Measurements from ENCODE around the gene C12orf57.

Gene C12orf57

GRCh38 chr12:6968426-6968825 is 24.6 kb downstream of the C12orf57 start:
- no peak overlapping the region for H3K4me3 ChIP-seq (replicated peaks; ENCODE audit: insufficient read depth, low read length)
- H3K27me3 ChIP-seq (ENCODE audit: insufficient read depth, poor library complexity, severe bottlenecking): no peaks in the 10 kb centered on the region
- TF ChIP-seq, protein P1, sequence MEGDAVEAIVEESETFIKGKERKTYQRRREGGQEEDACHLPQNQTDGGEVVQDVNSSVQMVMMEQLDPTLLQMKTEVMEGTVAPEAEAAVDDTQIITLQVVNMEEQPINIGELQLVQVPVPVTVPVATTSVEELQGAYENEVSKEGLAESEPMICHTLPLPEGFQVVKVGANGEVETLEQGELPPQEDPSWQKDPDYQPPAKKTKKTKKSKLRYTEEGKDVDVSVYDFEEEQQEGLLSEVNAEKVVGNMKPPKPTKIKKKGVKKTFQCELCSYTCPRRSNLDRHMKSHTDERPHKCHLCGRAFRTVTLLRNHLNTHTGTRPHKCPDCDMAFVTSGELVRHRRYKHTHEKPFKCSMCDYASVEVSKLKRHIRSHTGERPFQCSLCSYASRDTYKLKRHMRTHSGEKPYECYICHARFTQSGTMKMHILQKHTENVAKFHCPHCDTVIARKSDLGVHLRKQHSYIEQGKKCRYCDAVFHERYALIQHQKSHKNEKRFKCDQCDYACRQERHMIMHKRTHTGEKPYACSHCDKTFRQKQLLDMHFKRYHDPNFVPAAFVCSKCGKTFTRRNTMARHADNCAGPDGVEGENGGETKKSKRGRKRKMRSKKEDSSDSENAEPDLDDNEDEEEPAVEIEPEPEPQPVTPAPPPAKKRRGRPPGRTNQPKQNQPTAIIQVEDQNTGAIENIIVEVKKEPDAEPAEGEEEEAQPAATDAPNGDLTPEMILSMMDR (IDR thresholded peaks at IDR 0.05; ENCODE audit: insufficient read depth, low read length): no peak
- TF ChIP-seq POLR2AphosphoS5 (IDR thresholded peaks at IDR 0.05; ENCODE audit: low read depth) (no peak; the same call in none of the 2 replicates), GABPA (IDR thresholded peaks at IDR 0.05; ENCODE audit: low read depth) (no peak), SPI1 (IDR thresholded peaks at IDR 0.05; ENCODE audit: borderline replicate concordance, low read depth) (no peak)
- TF ChIP-seq, protein P2, sequence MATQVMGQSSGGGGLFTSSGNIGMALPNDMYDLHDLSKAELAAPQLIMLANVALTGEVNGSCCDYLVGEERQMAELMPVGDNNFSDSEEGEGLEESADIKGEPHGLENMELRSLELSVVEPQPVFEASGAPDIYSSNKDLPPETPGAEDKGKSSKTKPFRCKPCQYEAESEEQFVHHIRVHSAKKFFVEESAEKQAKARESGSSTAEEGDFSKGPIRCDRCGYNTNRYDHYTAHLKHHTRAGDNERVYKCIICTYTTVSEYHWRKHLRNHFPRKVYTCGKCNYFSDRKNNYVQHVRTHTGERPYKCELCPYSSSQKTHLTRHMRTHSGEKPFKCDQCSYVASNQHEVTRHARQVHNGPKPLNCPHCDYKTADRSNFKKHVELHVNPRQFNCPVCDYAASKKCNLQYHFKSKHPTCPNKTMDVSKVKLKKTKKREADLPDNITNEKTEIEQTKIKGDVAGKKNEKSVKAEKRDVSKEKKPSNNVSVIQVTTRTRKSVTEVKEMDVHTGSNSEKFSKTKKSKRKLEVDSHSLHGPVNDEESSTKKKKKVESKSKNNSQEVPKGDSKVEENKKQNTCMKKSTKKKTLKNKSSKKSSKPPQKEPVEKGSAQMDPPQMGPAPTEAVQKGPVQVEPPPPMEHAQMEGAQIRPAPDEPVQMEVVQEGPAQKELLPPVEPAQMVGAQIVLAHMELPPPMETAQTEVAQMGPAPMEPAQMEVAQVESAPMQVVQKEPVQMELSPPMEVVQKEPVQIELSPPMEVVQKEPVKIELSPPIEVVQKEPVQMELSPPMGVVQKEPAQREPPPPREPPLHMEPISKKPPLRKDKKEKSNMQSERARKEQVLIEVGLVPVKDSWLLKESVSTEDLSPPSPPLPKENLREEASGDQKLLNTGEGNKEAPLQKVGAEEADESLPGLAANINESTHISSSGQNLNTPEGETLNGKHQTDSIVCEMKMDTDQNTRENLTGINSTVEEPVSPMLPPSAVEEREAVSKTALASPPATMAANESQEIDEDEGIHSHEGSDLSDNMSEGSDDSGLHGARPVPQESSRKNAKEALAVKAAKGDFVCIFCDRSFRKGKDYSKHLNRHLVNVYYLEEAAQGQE (IDR thresholded peaks at IDR 0.05; ENCODE audit: insufficient replicate concordance, low read depth): no peak
- peak overlapping the region; percentile 96 for H3K27ac ChIP-seq (replicated peaks)
- no peak for DNase-seq (ENCODE audit: low read depth in 1 of 2, low spot score in 1 of 2)

DNA sequence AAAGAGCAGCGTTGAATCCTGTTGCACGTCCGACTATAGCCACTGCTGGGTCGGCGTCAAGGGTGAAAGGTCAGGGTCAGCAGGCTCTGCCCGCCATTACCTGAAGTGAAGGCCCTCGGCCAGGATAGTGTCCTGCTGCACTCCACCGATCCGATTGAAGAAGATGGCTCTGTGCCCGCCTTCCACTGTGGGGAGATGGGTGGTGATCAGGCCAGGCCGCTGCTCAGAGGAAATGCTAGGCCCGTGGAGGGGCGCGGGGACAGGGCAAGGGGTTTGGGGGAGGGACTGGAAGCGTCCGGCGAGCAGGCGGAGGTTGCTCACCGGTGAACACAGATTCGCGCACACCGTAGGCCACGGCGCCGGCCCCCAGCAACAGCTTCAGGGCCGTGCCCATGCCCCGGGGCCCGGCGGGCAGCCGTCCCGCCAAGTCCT is 26.3 kb downstream of the C12orf57 start:
- peak overlapping the region; percentile 96 for H3K27ac ChIP-seq (replicated peaks)
- TF ChIP-seq POLR2AphosphoS5 (IDR thresholded peaks at IDR 0.05; ENCODE audit: low read depth): no peak; the same call in 1 of the 2 replicates
- TF ChIP-seq SPI1 (IDR thresholded peaks at IDR 0.05; ENCODE audit: borderline replicate concordance, low read depth): no peak
- H3K27me3 ChIP-seq (ENCODE audit: insufficient read depth, poor library complexity, severe bottlenecking): no peaks in the 10 kb centered on the region
- no peak for DNase-seq (ENCODE audit: low read depth in 1 of 2, low spot score in 1 of 2)
- peak overlapping the region; percentile 87 for H3K4me3 ChIP-seq (replicated peaks; ENCODE audit: insufficient read depth, low read length)

GRCh38 chr12:6974180-6974579 is 30.4 kb downstream of the C12orf57 start:
- no peak overlapping the region for H3K27ac ChIP-seq (replicated peaks)
- DNase-seq (ENCODE audit: low read depth in 1 of 2, low spot score in 1 of 2): no peak
- TF ChIP-seq, protein P2 (IDR thresholded peaks at IDR 0.05; ENCODE audit: insufficient replicate concordance, low read depth): no peak
- TF ChIP-seq, protein P1 (IDR thresholded peaks at IDR 0.05; ENCODE audit: insufficient read depth, low read length): no peak
- TF ChIP-seq SPI1 (IDR thresholded peaks at IDR 0.05; ENCODE audit: borderline replicate concordance, low read depth) (no peak), POLR2AphosphoS5 (IDR thresholded peaks at IDR 0.05; ENCODE audit: low read depth) (peak; percentile 49; the same call in 1 of the 2 replicates), GABPA (IDR thresholded peaks at IDR 0.05; ENCODE audit: low read depth) (no peak)

GRCh38 chr12:6975297-6976032 is 31.6 kb downstream of the C12orf57 start:
- Histone ChIP-seq H3K4me3 (replicated peaks; ENCODE audit: insufficient read depth, low read length) (no peak overlapping the region), H3K27me3 (ENCODE audit: insufficient read depth, poor library complexity, severe bottlenecking) (no peaks in the 10 kb centered on the region), H3K27ac (replicated peaks) (no peak overlapping the region)
- TF ChIP-seq, protein P2 (IDR thresholded peaks at IDR 0.05; ENCODE audit: insufficient replicate concordance, low read depth): no peak
- TF ChIP-seq POLR2AphosphoS5 (IDR thresholded peaks at IDR 0.05; ENCODE audit: low read depth) (no peak), GABPA (IDR thresholded peaks at IDR 0.05; ENCODE audit: low read depth) (no peak), SPI1 (IDR thresholded peaks at IDR 0.05; ENCODE audit: borderline replicate concordance, low read depth) (no peak)
- TF ChIP-seq, protein P1 (IDR thresholded peaks at IDR 0.05; ENCODE audit: insufficient read depth, low read length): no peak
- DNase-seq (ENCODE audit: low read depth in 1 of 2, low spot score in 1 of 2): no peak

More at GRCh38 chr12:6974180-6974579, 30.4 kb downstream of the C12orf57 start:
- H3K27me3 ChIP-seq (ENCODE audit: insufficient read depth, poor library complexity, severe bottlenecking): no peaks in the 10 kb centered on the region
- H3K4me3 ChIP-seq (replicated peaks; ENCODE audit: insufficient read depth, low read length): no peak overlapping the region
